GM21576 (cell line): ENCODE results near the gene FAM174C.

ENCODE experiments used
- ATAC-seq: cut with Tn5 transposase; IDR thresholded peaks from one replicate; pipeline ENCODE4 v1.9.1; 2021; ENCODE audit warnings: mild to moderate bottlenecking, moderate library complexity; ENCODE audit not compliant: unreplicated experiment

FAM174C gene

GRCh38 chr19:1249990-1250436, 25.3 kb upstream of the FAM174C start:
- ATAC-seq: no peak

- no peak for ATAC-seq
Measured at GRCh38 chr19:1250437-1251260, 24.7 kb upstream of the FAM174C start.

GRCh38 chr19:1251330-1252220, 23.8 kb upstream of the FAM174C start:
- no peak for ATAC-seq

- no peak for ATAC-seq
Measured at GRCh38 chr19:1252221-1252820, 23.0 kb upstream of the FAM174C start.

GRCh38 chr19:1252821-1253513, 22.4 kb upstream of the FAM174C start:
- no peak for ATAC-seq

GRCh38 chr19:1253514-1254080, 21.7 kb upstream of the FAM174C start:
- ATAC-seq: no peak

GRCh38 chr19:1254081-1254527, 21.2 kb upstream of the FAM174C start:
- ATAC-seq: no peak

- no peak for ATAC-seq
Measured at GRCh38 chr19:1254530-1255185, 20.7 kb upstream of the FAM174C start.

GRCh38 chr19:1255186-1256161, 19.9 kb upstream of the FAM174C start:
- no peak for ATAC-seq

GRCh38 chr19:1256646-1257474, 18.5 kb upstream of the FAM174C start:
- no peak for ATAC-seq

- no peak for ATAC-seq
Measured at GRCh38 chr19:1257475-1258162, 17.7 kb upstream of the FAM174C start.

- ATAC-seq: no peak
Measured at GRCh38 chr19:1258163-1258492, 17.2 kb upstream of the FAM174C start.

- ATAC-seq: no peak
Measured at GRCh38 chr19:1258707-1259205, 16.6 kb upstream of the FAM174C start.

- no peak for ATAC-seq
Measured at GRCh38 chr19:1259206-1259875, 16.0 kb upstream of the FAM174C start.

- no peak for ATAC-seq
Measured at GRCh38 chr19:1259876-1260748, 15.2 kb upstream of the FAM174C start.
